ENCODE results near the gene PAM. TPM values are rescaled to one million over a fixed set of nuclear protein-coding genes. Genes with fewer than 3 reads are reported as not detected.

Gene PAM
- total RNA-seq, 2 donors from 2014 or later = 69.2 to 124 TPM

DNA sequence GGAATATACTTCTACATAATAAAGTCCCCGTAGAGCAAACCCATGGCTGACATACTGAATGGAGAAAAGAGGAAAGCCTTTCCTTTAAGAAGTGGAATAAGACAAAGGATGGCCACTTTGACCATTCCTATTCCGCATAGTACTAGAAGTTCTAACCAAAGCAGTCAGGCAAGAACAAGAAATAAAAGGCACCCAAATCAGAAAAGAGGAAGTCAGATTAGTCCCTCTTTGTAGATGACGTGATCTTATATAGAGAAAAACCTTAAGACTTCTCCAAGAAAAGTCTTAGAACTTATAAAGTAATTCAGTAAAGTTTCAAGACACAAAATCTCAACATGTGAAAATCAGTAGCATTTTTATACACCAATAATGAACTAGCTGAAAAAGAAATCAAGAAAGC, 231.0 kb downstream of the PAM start:
- H3K9ac ChIP-seq (ENCODE audit: low read depth in 2 of 2, low read length in 2 of 2) = no peak overlapping the region
- no peaks in the 10 kb centered on the region for H3K9me3 ChIP-seq
- DNase-seq = no peak
- no peak overlapping the region for H3K27ac ChIP-seq
- no peaks in the 10 kb centered on the region for H3K27me3 ChIP-seq
- no peaks in the 10 kb centered on the region for H3K4me1 ChIP-seq
- no peaks in the 10 kb centered on the region for H3K36me3 ChIP-seq
- TF ChIP-seq, protein P1, sequence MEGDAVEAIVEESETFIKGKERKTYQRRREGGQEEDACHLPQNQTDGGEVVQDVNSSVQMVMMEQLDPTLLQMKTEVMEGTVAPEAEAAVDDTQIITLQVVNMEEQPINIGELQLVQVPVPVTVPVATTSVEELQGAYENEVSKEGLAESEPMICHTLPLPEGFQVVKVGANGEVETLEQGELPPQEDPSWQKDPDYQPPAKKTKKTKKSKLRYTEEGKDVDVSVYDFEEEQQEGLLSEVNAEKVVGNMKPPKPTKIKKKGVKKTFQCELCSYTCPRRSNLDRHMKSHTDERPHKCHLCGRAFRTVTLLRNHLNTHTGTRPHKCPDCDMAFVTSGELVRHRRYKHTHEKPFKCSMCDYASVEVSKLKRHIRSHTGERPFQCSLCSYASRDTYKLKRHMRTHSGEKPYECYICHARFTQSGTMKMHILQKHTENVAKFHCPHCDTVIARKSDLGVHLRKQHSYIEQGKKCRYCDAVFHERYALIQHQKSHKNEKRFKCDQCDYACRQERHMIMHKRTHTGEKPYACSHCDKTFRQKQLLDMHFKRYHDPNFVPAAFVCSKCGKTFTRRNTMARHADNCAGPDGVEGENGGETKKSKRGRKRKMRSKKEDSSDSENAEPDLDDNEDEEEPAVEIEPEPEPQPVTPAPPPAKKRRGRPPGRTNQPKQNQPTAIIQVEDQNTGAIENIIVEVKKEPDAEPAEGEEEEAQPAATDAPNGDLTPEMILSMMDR (IDR thresholded peaks at IDR 0.05) = no peak
- intact Hi-C loops (cut with DNase I) = no loop called here
- H3K4me3 ChIP-seq = no peak overlapping the region

DNA sequence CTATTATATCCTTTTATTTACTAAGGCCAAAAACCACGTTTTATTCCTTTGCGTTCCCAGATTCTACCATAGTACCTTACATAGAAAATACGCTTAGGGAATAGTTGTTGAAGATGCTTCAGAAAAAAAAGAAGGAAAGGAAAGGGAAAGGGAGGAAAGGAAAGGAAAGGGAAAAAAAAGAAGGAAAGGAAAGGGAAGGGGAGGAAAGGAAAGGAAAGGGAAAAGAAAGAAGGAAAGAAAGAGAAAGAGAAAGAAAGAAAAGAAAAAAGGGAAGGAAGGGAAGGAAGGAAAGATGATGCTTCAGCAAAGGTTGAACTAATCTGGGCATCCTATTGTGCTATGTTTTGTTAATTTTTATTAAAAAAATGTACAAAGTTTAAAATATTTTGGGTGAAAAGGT, 233.4 kb downstream of the PAM start:
- no peak overlapping the region for H3K4me3 ChIP-seq
- TF ChIP-seq, protein P1 (IDR thresholded peaks at IDR 0.05) = no peak
- intact Hi-C loops (cut with DNase I) = no loop called here
- H3K4me1 ChIP-seq = no peaks in the 10 kb centered on the region
- no peak for DNase-seq
- no peak overlapping the region for H3K27ac ChIP-seq
- no peaks in the 10 kb centered on the region for H3K27me3 ChIP-seq
- no peak overlapping the region for H3K9ac ChIP-seq (ENCODE audit: low read depth in 2 of 2, low read length in 2 of 2)
- H3K9me3 ChIP-seq = no peaks in the 10 kb centered on the region
- H3K36me3 ChIP-seq = no peaks in the 10 kb centered on the region

DNA sequence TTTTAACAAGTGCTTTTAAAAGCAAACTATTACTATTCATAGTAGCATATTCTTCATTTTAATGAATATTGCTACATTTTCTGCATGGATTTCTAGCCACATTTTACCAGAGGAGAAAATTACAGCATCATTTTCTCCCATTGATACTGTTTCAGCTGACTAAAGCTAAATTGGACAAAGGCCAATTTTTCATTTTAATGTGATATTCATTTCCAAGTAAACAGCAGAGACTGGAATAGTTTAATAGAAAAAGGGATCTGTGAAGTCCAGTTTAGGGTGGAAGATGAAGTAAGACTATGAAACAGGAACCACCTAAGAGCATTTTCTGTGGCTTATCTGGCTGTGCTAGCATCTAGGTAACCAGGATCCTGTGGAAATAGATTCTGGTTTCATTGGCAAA, 236.7 kb downstream of the PAM start:
- no peaks in the 10 kb centered on the region for H3K27me3 ChIP-seq
- H3K4me3 ChIP-seq = no peak overlapping the region
- DNase-seq = no peak
- H3K4me1 ChIP-seq = no peaks in the 10 kb centered on the region
- intact Hi-C loops (cut with DNase I) = no loop called here
- no peaks in the 10 kb centered on the region for H3K9me3 ChIP-seq
- no peak overlapping the region for H3K9ac ChIP-seq (ENCODE audit: low read depth in 2 of 2, low read length in 2 of 2)
- TF ChIP-seq, protein P1 (IDR thresholded peaks at IDR 0.05) = no peak
- no peaks in the 10 kb centered on the region for H3K36me3 ChIP-seq
- H3K27ac ChIP-seq = no peak overlapping the region

DNA sequence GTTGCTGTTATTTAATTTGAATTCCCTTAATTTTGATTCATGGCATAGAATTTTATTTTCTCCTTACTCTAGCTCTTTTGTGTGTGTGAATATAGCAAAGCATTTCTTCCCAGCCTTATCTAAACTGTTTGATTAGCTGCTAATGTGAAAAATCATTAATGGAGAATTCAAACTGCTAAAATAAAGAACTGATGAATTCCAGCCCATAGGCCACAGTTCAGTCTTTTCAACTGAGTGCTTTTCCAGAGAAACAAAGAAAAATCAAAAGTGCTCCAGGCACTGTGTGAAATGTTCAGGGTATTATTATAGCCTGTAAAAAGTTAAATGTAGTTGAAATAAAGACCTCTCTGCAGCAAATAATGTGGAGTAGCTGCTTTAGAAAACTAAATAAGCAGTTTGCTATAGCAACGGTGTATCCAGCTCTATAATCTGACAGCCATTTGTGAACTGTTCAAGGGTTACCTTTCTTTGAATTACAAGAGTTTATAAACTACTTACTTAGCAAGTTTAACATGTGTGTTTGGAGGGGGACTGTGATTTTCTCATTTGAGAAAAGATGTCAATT, 241.0 kb downstream of the PAM start:
- Histone ChIP-seq H3K27ac (no peak overlapping the region), H3K36me3 (no peaks in the 10 kb centered on the region), H3K4me1 (no peaks in the 10 kb centered on the region), H3K27me3 (no peaks in the 10 kb centered on the region), H3K9me3 (no peaks in the 10 kb centered on the region), H3K9ac (ENCODE audit: low read depth in 2 of 2, low read length in 2 of 2) (no peak overlapping the region), H3K4me3 (no peak overlapping the region)
- intact Hi-C loops (cut with DNase I) = no loop called here
- DNase-seq = no peak
- TF ChIP-seq, protein P1 (IDR thresholded peaks at IDR 0.05) = no peak

DNA sequence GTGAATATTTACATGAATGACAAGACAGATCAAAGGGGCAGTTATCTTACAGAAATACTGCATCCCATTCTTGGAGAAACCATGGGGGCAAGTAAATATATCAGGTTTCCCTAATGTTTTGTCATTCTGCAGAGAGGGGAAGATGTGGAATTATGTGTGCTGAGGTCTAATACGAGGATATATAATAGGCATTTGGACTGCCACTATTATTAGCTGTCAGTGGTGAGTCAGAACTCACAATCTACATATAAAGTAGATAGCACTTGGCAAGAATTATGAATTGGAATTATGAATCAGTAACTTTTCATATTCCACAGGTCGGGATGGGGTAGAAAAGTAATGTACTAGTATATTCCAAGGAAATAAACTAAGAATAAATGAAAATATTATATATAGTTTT, 243.1 kb downstream of the PAM start:
- DNase-seq = no peak
- no peak overlapping the region for H3K9ac ChIP-seq (ENCODE audit: low read depth in 2 of 2, low read length in 2 of 2)
- H3K27me3 ChIP-seq = no peaks in the 10 kb centered on the region
- H3K36me3 ChIP-seq = no peaks in the 10 kb centered on the region
- intact Hi-C loops (cut with DNase I) = no loop called here
- no peak overlapping the region for H3K27ac ChIP-seq
- no peaks in the 10 kb centered on the region for H3K9me3 ChIP-seq
- no peak overlapping the region for H3K4me3 ChIP-seq
- TF ChIP-seq, protein P1 (IDR thresholded peaks at IDR 0.05) = no peak
- no peaks in the 10 kb centered on the region for H3K4me1 ChIP-seq

Data from colonic mucosa (tissue), 4 donors.